HG02588 (cell line): ENCODE measurements around the gene RTP3.
"Not testable (repeated sequence)": the region's sequence is repeated elsewhere in the genome, so short reads cannot be mapped to it uniquely, and the experiment has no call there.

ENCODE experiments used
- ATAC-seq: cut with Tn5 transposase; IDR thresholded peaks from one replicate; pipeline ENCODE4 v1.9.1; 2021; ENCODE audit warnings: mild to moderate bottlenecking, moderate library complexity; ENCODE audit not compliant: unreplicated experiment

Gene RTP3

GRCh38 chr3:46544771-46545503 lies 47.2 kb downstream of the RTP3 start:
- ATAC-seq, result no peak

- ATAC-seq, result no peak
Observed at GRCh38 chr3:46545818-46546630, 48.2 kb downstream of the RTP3 start.

- ATAC-seq, result no peak
Observed at GRCh38 chr3:46546896-46547440, 49.2 kb downstream of the RTP3 start.

GRCh38 chr3:46548611-46549010 lies 50.8 kb downstream of the RTP3 start:
- not testable (repeated sequence) for ATAC-seq

- ATAC-seq, result no peak
Observed at GRCh38 chr3:46549408-46549904, 51.7 kb downstream of the RTP3 start.

- no peak for ATAC-seq
Observed at GRCh38 chr3:46549989-46550388, 52.2 kb downstream of the RTP3 start.
